SK-N-SH treated with all-trans-retinoic acid at 6 μM for 48 hours (cell line): ENCODE data around the gene IFNG-AS1.

Source experiments
- ATAC-seq: fragments of 200-7000 bp; cut with Tn5 transposase; 3 replicates; pipeline ENCODE4 v1.9.1; 2020; ENCODE audit warnings: mild to moderate bottlenecking, moderate library complexity
- ARNTL ChIP-seq: fragments of 450-650 bp; formaldehyde crosslinking; IDR thresholded peaks from 2 replicates; pipeline ENCODE4 v1.5.0; 2020; ENCODE audit warnings: low read depth, mild to moderate bottlenecking, moderate library complexity, borderline replicate concordance
- BACH2 ChIP-seq: fragments of 250-450 bp; sonication (Bioruptor Pico); IDR thresholded peaks from 2 replicates; pipeline ENCODE4 v1.9.0; 2021; ENCODE audit warnings: mild to moderate bottlenecking, borderline replicate concordance
- CSDC2 ChIP-seq: fragments of 250-450 bp; sonication (Bioruptor Pico); IDR thresholded peaks from 2 replicates; pipeline ENCODE4 v1.5.0; 2020; ENCODE audit warnings: mild to moderate bottlenecking, moderate library complexity
- ESRRG ChIP-seq: fragments of 250-450 bp; sonication (Bioruptor Pico); IDR thresholded peaks from 2 replicates; pipeline ENCODE4 v1.6.1; 2021; ENCODE audit warnings: mild to moderate bottlenecking
- GLIS3 ChIP-seq: fragments of 250-450 bp; sonication (Bioruptor Pico); IDR thresholded peaks from 2 replicates; pipeline ENCODE4 v1.5.0; 2020; ENCODE audit warnings: mild to moderate bottlenecking, moderate library complexity
- ISL1 ChIP-seq: fragments of 250-450 bp; sonication (Bioruptor Pico); IDR thresholded peaks from 2 replicates; pipeline ENCODE4 v2.1.2; 2022; ENCODE audit warnings: mild to moderate bottlenecking, moderate library complexity
- OSR1 ChIP-seq: fragments of 250-450 bp; sonication (Bioruptor Pico); IDR thresholded peaks from 2 replicates; pipeline ENCODE4 v1.8.0; 2022; ENCODE audit warnings: moderate library complexity, mild to moderate bottlenecking, inconsistent platforms
- PATZ1 ChIP-seq: fragments of 250-450 bp; sonication (Bioruptor Pico); IDR thresholded peaks from 2 replicates; pipeline ENCODE4 v1.8.0; 2020; ENCODE audit warnings: mild to moderate bottlenecking, moderate library complexity, borderline replicate concordance
- PPARA ChIP-seq: fragments of 250-450 bp; sonication (Bioruptor Pico); IDR thresholded peaks from 2 replicates; pipeline ENCODE4 v1.5.0; 2020; ENCODE audit warnings: mild to moderate bottlenecking, borderline replicate concordance
- RARB ChIP-seq: fragments of 250-450 bp; sonication (Bioruptor Pico); IDR thresholded peaks from 2 replicates; pipeline ENCODE4 v1.8.0; 2021; ENCODE audit warnings: mild to moderate bottlenecking, moderate library complexity
- SNAI2 ChIP-seq: fragments of 250-450 bp; sonication (Bioruptor Pico); IDR thresholded peaks from 2 replicates; pipeline ENCODE4 v1.5.0; 2020; ENCODE audit warnings: mild to moderate bottlenecking, moderate library complexity
- TOX ChIP-seq: fragments of 250-450 bp; sonication (Bioruptor Pico); IDR thresholded peaks from 2 replicates; pipeline ENCODE4 v1.8.0; 2021; ENCODE audit warnings: mild to moderate bottlenecking, moderate library complexity, borderline replicate concordance
- ZC3H10 ChIP-seq: fragments of 250-450 bp; sonication (Bioruptor Pico); IDR thresholded peaks from 2 replicates; pipeline ENCODE4 v1.5.1; 2021; ENCODE audit warnings: mild to moderate bottlenecking, moderate library complexity
- ZFP30 ChIP-seq: fragments of 450-650 bp; formaldehyde crosslinking; IDR thresholded peaks from 2 replicates; pipeline ENCODE4 v1.5.0; 2022; ENCODE audit warnings: mild to moderate bottlenecking, moderate library complexity
- ZNF565 ChIP-seq: fragments of 450-650 bp; formaldehyde crosslinking; conservative IDR thresholded peaks from 2 replicates; pipeline ENCODE4 v1.5.0; 2020; ENCODE audit warnings: low read depth, mild to moderate bottlenecking, moderate library complexity
- ZNF70 ChIP-seq: fragments of 450-650 bp; formaldehyde crosslinking; IDR thresholded peaks from 2 replicates; pipeline ENCODE4 v1.5.0; 2020; ENCODE audit warnings: mild to moderate bottlenecking, moderate library complexity
- ZNF8 ChIP-seq: fragments of 450-650 bp; formaldehyde crosslinking; IDR thresholded peaks from 2 replicates; pipeline ENCODE4 v1.5.0; 2020; ENCODE audit warnings: mild to moderate bottlenecking, moderate library complexity
- TF ChIP-seq, protein P1 (sequence below): fragments of 250-450 bp; sonication (Bioruptor Pico); IDR thresholded peaks from 2 replicates; pipeline ENCODE4 v1.5.1; 2020; ENCODE audit warnings: low read depth, mild to moderate bottlenecking, moderate library complexity
- TF ChIP-seq, protein P2 (sequence below): fragments of 250-450 bp; sonication (Bioruptor Pico); IDR thresholded peaks from 2 replicates; pipeline ENCODE4 v1.5.0; 2020; ENCODE audit warnings: mild to moderate bottlenecking, moderate library complexity
- TF ChIP-seq, protein P3 (sequence below): fragments of 250-450 bp; sonication (Bioruptor Pico); IDR thresholded peaks from 2 replicates; pipeline ENCODE4 v1.8.0; 2021; ENCODE audit warnings: low read depth, mild to moderate bottlenecking, moderate library complexity, borderline replicate concordance
- TF ChIP-seq, protein P4 (sequence below): fragments of 250-450 bp; sonication (Bioruptor Pico); IDR thresholded peaks from 2 replicates; pipeline ENCODE4 v1.5.1; 2021; ENCODE audit warnings: mild to moderate bottlenecking, moderate library complexity

IFNG-AS1 gene

GRCh38 chr12:68042212-68042699 is 53.0 kb downstream of the IFNG-AS1 start:
- ATAC-seq, result no peak; the same call in 2 of the 3 replicates
- TF ChIP-seq, protein P1, sequence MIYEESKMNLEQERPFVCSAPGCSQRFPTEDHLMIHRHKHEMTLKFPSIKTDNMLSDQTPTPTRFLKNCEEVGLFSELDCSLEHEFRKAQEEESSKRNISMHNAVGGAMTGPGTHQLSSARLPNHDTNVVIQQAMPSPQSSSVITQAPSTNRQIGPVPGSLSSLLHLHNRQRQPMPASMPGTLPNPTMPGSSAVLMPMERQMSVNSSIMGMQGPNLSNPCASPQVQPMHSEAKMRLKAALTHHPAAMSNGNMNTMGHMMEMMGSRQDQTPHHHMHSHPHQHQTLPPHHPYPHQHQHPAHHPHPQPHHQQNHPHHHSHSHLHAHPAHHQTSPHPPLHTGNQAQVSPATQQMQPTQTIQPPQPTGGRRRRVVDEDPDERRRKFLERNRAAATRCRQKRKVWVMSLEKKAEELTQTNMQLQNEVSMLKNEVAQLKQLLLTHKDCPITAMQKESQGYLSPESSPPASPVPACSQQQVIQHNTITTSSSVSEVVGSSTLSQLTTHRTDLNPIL, result no peak
- TF ChIP-seq ZNF8 (CRISPR knock-in tag) (no peak), TOX (no peak), SNAI2 (CRISPR knock-in tag) (no peak), BACH2 (CRISPR knock-in tag) (no peak), ZNF70 (CRISPR knock-in tag) (no peak), ZFP30 (CRISPR knock-in tag) (no peak), ISL1 (CRISPR knock-in tag) (no peak), ESRRG (CRISPR knock-in tag) (no peak), PATZ1 (CRISPR knock-in tag) (no peak), OSR1 (CRISPR knock-in tag) (no peak), ARNTL (CRISPR knock-in tag) (no peak), ZC3H10 (CRISPR knock-in tag) (no peak)
- TF ChIP-seq, protein P2, sequence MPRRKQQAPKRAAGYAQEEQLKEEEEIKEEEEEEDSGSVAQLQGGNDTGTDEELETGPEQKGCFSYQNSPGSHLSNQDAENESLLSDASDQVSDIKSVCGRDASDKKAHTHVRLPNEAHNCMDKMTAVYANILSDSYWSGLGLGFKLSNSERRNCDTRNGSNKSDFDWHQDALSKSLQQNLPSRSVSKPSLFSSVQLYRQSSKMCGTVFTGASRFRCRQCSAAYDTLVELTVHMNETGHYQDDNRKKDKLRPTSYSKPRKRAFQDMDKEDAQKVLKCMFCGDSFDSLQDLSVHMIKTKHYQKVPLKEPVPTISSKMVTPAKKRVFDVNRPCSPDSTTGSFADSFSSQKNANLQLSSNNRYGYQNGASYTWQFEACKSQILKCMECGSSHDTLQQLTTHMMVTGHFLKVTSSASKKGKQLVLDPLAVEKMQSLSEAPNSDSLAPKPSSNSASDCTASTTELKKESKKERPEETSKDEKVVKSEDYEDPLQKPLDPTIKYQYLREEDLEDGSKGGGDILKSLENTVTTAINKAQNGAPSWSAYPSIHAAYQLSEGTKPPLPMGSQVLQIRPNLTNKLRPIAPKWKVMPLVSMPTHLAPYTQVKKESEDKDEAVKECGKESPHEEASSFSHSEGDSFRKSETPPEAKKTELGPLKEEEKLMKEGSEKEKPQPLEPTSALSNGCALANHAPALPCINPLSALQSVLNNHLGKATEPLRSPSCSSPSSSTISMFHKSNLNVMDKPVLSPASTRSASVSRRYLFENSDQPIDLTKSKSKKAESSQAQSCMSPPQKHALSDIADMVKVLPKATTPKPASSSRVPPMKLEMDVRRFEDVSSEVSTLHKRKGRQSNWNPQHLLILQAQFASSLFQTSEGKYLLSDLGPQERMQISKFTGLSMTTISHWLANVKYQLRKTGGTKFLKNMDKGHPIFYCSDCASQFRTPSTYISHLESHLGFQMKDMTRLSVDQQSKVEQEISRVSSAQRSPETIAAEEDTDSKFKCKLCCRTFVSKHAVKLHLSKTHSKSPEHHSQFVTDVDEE (CRISPR knock-in tag), result no peak
- TF ChIP-seq, protein P3, sequence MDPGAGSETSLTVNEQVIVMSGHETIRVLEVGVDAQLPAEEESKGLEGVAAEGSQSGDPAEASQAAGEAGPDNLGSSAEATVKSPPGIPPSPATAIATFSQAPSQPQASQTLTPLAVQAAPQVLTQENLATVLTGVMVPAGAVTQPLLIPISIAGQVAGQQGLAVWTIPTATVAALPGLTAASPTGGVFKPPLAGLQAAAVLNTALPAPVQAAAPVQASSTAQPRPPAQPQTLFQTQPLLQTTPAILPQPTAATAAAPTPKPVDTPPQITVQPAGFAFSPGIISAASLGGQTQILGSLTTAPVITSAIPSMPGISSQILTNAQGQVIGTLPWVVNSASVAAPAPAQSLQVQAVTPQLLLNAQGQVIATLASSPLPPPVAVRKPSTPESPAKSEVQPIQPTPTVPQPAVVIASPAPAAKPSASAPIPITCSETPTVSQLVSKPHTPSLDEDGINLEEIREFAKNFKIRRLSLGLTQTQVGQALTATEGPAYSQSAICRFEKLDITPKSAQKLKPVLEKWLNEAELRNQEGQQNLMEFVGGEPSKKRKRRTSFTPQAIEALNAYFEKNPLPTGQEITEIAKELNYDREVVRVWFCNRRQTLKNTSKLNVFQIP (CRISPR knock-in tag), result no peak
- TF ChIP-seq, protein P4, sequence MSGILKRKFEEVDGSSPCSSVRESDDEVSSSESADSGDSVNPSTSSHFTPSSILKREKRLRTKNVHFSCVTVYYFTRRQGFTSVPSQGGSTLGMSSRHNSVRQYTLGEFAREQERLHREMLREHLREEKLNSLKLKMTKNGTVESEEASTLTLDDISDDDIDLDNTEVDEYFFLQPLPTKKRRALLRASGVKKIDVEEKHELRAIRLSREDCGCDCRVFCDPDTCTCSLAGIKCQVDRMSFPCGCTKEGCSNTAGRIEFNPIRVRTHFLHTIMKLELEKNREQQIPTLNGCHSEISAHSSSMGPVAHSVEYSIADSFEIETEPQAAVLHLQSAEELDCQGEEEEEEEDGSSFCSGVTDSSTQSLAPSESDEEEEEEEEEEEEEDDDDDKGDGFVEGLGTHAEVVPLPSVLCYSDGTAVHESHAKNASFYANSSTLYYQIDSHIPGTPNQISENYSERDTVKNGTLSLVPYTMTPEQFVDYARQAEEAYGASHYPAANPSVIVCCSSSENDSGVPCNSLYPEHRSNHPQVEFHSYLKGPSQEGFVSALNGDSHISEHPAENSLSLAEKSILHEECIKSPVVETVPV (CRISPR knock-in tag), result no peak
- TF ChIP-seq, all 23 proteins: peak for 0

- no peak for ATAC-seq
- TF ChIP-seq ZNF565 (CRISPR knock-in tag), result no peak
- TF ChIP-seq OSR1 (CRISPR knock-in tag), result no peak
- TF ChIP-seq, protein P2 (CRISPR knock-in tag), result no peak
- no peak for TF ChIP-seq ARNTL (CRISPR knock-in tag)
- TF ChIP-seq, protein P3 (CRISPR knock-in tag), result no peak
- TF ChIP-seq CSDC2 (CRISPR knock-in tag), result no peak
- no peak for TF ChIP-seq PPARA (CRISPR knock-in tag)
- no peak for TF ChIP-seq RARB
- no peak for TF ChIP-seq BACH2 (CRISPR knock-in tag)
- no peak for TF ChIP-seq GLIS3 (CRISPR knock-in tag)
- no peak for TF ChIP-seq ZFP30 (CRISPR knock-in tag)
- TF ChIP-seq PATZ1 (CRISPR knock-in tag), result no peak
- TF ChIP-seq, protein P4 (CRISPR knock-in tag), result no peak
- TF ChIP-seq ZNF70 (CRISPR knock-in tag), result no peak
- no peak for TF ChIP-seq ISL1 (CRISPR knock-in tag)
- TF ChIP-seq ZNF8 (CRISPR knock-in tag), result no peak
These were observed 54.2 kb downstream of the IFNG-AS1 start for GRCh38 chr12:68043435-68043834.
